ENCODE results near the gene SLC13A4.
"Not testable (repeated sequence)": the region's sequence is repeated elsewhere in the genome, so short reads cannot be mapped to it uniquely, and the experiment has no call there.

SLC13A4 gene

DNA sequence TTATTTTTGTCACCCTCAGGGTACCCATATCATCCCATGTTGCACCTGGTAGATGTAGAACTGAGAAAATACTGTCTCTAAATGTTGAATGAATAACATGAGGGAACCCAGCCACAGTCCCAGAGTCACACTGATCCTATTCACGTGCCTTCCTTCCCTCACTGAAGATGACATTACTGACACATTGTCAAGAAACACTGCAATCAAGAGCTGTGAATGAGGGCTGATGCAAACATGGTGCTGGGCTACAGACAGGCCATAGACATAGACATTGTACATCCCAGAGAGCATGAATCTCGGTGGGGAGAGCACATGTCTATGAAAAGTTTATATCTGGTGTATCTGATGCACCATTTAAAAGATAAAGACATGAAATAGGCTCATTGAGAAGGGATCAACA is 9.8 kb downstream of the SLC13A4 start:
- DNase-seq = no peak

DNA sequence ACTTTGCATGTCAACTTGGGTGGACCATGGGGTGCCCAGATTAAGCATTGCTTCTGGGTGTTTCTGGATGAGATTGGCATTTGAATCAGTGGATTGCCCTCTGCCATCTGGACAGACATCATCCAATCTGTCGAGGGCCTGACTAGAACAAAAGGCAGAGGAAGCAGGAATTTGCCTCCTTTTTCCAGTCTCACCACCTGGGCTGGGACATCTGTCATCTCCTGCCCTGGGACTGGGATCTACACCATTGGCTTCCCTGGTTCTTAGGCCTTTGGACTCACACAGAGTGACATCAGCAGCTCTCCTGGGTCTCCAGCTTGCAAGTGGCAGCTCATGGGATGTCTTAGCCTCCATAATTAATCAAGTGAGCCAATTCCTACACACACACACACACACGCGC is 10.3 kb downstream of the SLC13A4 start:
- no peak for DNase-seq

DNA sequence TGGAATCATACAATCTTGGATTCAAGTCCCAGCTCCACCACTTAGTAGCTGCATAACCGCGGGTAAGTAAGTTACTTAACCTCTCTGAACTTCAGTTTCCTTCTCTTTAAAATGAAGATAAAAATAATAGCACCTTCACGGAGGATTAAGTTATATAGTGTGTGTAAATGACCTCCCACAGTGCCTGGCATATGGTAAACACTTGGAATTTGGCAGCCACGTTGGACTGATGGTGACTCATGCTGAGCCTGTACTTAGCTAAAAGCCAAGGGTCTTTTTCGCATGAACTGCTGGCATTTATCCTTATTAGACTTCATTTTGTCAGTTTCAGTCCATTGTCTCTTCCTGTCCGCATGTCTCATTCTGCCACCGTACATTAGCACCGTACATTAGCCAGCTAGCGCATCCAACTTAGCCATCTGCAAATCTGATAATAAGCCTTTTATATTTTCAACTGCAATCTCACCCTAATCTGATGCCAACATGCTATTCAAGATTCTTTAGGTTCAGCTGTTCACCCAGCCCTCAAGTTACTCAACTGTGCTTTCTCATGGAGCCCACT is 11.2 kb downstream of the SLC13A4 start:
- no peak for DNase-seq

DNA sequence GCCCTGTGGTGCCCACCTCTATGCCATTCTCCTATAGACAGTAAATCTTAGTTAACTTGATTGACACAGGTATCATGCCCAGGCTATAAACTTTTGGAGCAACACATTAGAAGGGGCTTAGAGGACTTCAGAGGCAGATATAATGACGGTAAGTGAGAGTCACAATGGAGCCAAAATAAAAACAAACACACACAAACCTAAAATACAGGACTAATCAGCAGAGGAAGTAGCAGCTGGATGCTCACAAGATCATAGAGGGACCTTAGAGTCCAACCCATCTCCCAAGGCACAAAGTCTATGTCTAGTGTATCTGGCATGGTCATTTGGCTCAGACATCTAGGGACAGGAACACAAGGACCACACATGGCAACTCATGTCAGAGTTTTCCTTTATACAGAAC is 12.3 kb downstream of the SLC13A4 start:
- DNase-seq = no peak

DNA sequence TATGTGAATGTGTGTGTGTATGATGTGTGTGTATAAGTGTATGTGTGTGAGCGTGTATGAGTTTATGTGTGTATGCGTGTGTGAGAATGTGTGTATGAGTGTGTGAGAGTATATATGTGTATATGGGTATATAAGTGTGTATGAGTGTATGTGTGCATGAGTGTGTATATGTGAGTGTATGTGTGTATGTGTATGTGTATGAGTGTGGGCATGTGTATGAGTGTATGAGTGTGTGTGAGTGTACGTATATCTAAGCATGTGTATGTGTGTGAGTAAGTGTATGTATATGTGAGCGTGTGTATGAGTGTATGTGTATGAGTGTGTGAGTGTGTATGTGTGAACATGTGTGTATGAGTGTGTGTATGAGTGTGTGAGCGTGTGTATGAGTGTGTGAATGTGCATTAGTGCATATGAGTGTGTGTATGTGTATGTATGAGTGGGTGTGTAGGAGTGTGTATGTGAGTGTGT is 12.9 kb downstream of the SLC13A4 start:
- DNase-seq = no peak

DNA sequence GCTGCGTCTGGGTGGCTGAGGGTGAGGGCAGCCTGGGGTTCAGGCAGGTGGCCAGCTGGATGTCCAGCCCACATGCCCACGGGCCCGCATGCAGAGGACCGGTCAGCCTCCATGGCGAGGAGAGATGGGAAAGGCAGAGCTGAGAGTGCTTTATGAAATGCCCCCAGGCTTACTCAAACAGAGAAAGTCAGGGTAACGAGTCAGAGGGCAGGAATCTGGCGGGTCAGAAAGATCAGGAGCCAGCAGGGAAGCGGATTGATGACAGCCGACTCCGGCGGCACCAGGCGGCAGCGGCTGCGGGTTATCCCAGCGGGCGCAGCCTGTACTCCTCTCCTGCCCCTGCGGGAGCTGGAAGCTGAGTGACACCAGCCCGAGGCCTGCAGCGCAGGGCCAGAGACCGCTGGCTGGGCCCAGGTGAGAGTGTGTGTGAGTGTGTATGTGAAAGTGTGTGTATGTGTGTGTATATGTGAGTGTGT is 13.4 kb downstream of the SLC13A4 start:
- no peak for DNase-seq

DNA sequence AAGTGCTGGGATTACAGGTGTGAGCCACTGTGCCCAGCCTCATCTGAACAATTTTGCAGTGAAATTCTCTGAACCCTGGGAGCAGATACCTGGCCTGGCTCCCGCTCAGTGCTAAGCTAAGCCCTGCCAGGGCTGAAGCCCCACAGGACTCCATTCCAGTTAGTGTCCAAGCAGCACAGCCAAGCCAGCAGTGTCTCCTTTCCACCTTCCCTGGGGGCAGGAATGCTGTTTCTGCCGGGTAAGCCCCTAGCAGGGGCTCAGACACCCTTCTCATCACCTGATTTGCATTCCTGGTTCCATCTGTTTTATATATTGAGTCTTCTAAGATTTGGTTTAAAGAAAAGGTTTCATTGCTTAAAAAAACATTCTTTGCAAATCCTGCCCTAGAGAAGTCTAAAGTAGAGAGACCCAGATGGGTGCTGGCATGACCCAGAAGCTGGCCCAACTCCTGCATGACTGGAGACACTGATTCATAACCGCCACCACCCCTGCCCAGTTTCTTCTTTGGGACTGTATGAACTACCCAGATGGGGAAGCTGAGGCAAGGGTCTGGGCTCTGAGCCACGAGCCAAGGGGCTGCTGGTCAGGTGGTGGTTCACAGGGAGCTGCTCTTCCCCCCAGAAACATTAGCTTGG is 14.0 kb downstream of the SLC13A4 start:
- no peak for DNase-seq

DNA sequence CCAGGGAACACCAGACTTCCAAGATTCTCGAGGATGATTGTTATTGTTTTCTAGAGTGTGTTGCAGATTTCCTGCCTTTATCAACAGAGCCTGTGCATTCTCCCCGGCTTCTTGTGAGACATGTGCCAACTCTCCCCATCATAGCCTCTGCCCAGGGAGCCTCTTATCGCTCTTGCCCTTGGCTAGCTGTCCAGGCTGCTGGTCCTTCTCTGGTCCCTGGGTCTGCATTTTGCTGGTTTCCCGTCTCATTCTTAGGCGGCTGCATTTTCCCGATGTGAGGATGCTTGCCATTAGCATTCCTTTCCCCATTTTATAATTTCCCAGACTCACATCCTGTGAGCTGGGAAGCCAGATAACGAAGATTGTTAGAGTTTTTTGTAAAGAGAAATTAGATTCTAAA is 15.2 kb downstream of the SLC13A4 start:
- DNase-seq = no peak

DNA sequence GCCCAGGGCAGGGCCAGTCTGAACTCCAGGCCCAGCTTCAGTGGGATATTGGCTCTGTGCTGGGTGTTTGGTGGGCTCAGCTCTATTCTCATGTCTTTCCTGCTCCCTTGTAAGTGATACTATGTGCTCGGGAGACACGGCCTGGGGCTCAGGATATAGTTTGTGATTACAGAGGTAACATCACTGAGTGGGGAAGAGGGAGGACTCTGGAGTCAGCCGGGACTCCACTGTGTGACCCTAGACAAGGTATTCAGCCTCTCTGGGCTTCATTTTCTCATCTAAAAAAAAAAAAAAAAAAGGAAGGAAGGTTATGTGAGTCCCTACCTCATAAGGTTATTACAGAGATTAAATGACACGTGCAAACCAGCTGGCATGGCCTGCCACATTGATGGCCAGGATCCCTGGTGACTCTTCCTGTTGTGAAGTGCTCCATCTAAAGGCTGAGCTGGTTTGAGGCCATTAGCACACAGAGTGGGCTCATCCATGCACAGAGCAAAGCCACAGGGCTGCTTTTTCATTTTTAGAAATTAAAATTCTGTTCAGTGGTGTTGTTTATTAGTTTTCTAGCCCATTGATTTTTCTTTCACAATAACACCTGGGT is 15.7 kb downstream of the SLC13A4 start:
- no peak for DNase-seq

DNA sequence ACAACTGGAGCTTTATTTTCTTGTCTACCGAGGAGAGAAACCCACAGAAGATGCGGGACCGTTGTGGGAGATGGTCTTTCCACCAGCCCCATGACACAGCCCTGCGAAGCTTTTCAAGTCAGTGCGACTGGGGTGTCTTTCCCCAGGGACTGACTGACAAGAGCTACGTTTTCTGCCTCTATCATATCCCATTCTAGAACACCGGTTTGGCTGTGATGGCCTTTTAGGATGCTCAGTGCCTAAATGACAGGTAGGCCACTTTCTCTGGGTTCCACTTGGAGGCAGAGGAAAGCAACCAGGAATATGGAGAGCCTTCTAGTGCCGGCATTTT is 16.9 kb downstream of the SLC13A4 start:
- no peak for DNase-seq

DNA sequence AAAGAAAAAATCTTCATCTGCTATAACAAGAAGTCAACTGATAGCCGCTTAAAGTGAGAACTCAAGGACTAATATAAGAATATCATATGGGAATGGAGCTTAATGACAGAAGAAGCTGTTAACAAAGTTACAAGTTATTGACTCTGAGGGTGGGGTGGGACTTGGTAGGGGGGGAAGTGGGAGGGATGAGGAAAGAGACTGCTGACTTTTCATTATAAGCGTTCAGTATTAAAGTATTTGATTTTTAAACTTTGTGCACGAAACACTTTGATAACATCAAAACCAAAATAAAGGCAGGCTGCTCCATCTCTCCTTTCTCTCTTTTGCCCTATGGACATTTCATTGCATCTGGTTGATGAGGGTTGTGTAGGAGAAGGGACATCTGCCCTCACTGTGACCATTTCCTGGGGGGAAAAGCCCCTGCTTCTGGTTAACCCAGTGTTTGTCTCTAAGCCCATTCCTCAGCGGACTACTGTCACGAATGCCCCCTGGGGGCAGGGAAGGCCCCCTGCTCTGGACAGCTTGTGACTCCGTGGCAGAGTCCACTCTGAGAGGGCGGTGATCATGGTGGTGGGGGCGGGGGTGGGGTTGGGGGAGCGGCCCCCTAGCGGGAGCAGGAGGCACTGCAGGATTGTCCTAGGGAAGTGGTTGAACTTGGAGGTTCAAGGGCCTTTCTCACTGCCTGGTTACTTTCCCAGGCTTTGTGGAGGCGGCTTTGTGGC is 17.4 kb downstream of the SLC13A4 start:
- DNase-seq = peak; percentile 55

DNA sequence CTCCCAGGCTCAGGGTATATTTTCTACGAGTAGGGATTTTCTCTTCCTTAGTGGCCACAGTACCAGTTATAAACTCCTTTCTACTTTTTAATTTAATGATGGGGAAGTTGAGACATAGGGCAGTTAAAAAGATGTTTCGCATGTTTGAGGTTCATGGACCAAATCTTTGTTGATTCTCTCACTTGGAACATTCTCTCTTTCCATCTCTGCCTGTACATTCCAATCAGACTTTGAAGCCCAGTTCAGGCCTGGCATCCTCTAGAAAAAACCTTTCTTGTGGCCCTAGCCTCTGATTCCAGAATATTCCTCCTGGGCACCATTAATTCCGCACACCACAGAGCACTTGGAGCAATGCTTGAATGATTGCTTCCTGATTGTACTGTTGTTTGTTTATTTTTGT is 18.5 kb downstream of the SLC13A4 start:
- DNase-seq = no peak

DNA sequence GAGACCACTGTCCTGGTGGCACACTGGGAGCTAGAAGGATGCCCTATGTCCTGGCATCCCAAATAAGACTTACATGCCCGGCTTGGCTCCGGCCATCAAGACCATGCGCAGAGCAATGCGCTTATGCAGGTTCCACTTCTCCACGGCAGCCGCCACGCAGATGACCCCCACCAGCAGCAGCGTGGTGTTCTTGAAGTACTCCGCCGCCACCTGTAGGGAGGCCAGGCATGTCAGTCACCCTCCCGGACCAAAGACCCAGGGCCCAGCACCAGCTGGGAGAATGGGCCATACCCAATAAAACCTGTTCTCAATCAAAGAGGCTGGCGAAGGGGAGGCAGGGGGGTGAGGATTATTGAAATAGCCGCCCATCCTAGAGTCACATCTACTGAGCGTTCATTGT is 19.9 kb downstream of the SLC13A4 start:
- no peak for DNase-seq

DNA sequence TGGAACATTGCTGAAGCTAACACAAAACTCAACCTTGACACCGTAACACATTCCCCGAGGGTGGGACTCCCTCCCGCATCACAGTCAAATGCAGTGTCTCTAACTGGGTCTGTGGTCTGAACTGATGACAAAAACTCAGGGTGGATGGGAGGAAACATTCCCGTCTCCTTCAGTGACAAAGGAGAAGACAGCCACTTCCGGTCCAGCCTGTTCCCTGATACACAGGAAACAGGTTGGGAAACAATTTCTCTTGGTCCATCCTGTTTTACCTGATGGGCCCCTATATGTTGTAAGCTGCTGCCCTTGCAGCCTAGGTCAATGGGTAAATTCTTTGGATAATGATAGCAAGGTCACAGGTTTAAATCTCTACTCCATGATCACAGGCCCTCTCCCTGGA is 20.4 kb downstream of the SLC13A4 start:
- DNase-seq = no peak

DNA sequence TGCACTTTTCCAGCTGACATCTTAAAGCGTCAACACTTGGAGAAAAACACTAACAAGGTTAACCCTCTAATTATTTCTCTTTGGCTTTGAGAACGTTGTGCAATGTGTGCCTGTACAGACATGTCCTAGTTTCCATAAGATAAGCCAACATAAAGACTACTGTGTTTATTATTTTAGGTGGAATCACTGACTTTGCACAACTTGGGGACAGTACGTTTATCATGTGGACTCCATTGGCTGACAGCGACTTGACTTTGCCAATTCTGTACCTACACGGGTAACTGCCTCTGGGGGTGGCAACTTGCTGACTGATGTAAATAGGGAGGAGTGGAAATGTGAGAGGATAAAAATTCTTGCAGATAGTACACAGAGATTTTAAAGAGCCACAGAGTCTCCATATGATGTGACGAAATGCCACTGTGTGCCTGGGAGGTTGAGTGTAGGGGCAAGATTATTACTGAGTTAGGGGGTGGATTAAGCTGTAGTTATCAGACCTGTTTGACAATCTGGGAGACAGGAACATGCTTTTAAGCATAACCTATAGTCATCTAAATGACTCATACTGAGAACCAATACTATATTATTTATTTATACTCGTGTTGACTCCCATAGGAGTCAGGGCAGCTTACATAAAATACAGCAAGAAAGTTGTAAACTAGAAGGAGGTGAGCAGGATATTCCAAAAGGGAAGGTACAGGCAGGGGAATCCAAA is 21.0 kb downstream of the SLC13A4 start:
- DNase-seq = no peak

DNA sequence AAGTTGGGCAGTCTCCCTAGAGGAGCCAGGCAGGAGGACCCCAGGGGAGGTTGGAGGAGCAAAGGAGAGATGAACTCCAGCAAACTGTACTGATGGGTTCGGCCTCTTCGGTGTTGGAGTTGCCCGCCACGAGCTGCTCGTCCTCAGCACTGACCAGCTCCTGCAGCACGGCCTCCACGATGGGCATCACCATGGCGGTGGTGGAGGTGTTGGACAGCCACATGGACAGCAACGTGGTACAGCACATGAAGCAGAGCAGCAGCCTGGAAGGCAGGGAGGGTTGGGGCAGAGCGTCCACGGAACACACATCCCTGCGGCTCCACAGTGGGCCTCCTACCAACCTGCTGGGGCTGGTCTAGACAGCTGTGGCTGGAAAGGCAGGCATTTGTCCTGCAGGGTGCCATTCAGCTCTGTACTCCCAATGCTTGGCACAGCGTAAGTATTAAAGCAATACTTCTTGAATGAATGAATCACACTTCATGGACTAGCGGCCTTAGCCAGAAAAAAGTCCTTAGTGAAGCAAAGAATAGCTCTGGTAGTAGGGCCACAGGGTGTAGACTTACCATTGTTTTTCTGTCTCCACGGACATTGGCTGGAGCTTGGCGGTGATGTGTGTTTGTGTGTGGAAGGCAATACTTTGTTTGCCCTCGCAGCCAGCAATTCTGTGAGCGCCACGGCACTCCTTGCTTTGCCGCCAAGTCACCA is 21.8 kb downstream of the SLC13A4 start:
- no peak for DNase-seq

DNA sequence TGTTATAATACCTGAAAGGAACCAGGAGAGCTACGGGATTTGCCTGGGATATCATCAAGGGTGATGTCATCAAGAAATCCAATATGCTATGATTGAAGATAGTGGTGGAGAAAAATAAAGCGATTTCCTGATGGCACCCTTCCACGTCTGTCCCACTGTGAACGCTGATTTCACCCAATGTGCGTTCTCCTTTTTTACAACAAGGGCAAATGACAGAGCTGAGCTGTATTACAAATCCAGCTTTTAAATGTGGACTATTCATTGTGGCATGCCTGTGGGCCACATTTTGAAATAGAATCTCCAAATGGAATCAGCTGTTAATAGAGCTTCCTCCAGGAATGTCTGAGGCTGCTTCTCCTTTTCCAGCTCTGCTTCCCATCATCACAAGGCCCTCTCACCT is 23.3 kb downstream of the SLC13A4 start:
- DNase-seq = no peak

DNA sequence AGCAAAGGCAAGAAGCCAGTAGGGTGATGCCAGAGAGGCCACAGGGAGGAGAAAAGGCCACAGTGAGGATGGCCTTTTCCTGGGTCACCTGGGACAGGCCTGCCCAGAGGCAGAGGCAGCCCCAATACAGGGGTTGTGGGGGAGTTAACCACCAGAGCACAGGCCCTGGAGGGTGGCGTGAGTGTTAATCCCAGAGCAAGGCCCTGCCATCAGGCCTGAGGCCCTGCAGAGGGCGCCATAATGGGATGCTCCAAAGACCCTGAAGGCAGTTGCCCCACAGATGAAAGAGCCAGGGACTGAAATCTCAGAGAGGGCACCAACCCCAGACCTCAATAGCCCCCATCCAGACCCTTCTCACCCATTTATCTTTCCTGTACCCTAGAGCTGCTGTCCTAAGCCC is 23.9 kb downstream of the SLC13A4 start:
- DNase-seq = peak; percentile 43

DNA sequence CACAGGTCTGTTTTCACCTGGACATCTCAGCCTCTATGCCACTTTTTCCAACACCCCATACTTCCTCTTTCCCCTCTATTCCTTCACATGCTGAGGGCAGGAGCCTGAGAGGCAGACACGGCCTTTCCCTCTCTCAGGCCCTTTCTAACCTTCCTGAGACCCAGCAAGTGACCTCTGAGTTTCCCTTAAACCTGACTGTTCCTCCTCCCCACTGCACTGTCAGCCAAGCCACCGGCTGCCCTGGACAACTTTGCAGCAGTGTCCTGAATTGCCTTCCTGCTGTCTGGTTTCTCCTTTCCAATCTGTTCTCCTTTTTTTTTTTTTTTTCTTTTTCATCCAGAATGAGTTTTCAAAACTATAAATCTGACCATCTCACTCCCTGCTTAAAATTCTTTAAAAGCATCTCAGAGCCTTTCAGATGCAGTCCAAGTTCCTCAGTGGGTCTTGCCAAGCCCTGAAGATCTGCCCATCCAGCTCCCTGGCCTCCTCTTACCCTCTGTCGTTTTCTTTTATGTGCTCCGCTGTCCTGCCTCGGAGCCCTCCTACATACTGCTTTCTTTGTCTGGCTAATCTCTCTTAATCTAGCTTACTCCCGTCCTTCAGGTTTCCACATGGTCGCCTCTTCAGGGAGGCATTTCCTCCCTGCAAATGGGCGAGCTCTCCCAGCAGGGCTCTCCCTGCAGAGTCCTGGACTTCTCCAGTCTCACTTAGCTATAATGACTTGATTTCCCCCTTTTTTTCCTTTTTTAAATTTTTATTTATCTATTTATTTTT is 30.5 kb downstream of the SLC13A4 start:
- no peak for DNase-seq

DNA sequence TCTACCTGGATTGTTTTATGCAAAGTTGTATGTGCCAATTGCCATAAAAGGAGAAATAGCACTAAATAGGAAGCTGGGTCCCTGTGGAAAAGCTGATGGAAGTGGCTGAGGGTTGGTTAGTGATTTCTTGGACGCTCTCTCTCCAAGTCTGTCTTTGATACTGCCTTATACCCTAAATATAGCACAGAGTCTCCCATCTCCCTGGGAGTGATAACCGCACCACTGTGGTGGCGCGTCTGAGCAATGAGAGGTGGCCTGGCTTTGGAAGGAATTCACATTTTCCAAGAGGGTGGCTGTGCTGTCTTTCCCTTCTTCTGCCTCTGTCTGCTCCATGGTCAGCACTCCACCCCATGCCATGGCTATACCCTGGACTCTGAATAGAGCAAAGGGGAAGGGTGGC is 34.4 kb downstream of the SLC13A4 start:
- no peak for DNase-seq

DNA sequence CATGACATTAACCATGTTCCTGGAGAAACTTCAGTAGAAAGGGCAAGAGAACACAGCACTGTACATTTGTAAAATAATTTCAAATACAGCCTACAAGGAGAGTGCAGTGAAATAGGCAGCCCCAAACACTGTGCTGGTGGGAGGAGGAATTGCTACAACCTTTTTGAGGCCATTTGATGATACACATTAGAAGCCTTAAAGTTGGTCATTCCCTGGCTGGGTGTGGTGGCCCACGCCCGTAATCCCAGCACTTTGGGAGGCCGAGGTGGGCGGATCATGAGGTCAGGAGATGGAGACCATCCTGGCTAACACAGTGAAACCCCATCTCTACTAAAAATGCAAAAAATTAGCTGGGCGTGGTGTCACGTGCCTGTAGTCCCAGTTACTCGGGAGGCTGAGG is 35.4 kb downstream of the SLC13A4 start:
- DNase-seq = not testable (repeated sequence)

DNA sequence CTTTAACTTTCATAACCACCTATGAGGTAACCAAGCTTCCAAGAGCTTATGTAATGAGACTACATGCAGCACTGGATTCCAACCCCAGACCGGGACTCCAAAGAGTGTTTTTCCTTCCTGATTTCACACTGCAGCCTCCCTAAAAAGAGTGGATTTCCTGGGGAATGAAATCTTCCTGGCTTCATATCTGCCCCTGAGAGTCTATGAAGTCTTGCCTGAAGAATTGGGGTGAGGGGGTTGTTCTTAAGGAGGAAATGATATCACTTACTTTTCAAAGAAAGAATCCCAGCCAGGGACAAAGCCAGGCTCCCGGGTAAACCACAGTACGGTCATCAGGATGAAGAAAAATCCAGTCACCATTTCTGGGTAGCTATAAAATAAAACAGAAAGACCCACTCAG is 35.9 kb downstream of the SLC13A4 start:
- DNase-seq = no peak

Data from hematopoietic multipotent progenitor cell treated with erythropoietin and hydrocortisone succinate and interleukin-3 and kit ligand, for 4 days (in vitro differentiated cells).